AG09309 (cell line): ENCODE results near the gene NKAIN2.

Experiments used
- DNase-seq: peaks from one replicate; pipeline ENCODE4 v3.0.0-alpha.2; 2010; ENCODE audit warnings: low read depth
- H3K4me3 ChIP-seq: 2 replicates; pipeline ENCODE4 v1.5.1; 2011; ENCODE audit warnings: mild to moderate bottlenecking, low read depth, low read length, moderate library complexity; ENCODE audit not compliant: control insufficient read depth
- TF ChIP-seq, protein P1 (sequence below): IDR thresholded peaks from 2 replicates; pipeline ENCODE4 v1.5.1; 2011; ENCODE audit warnings: mild to moderate bottlenecking, low read depth, low read length, inconsistent platforms; ENCODE audit not compliant: insufficient read depth, control insufficient read depth; ENCODE audit errors: missing control alignments

NKAIN2 gene

DNA sequence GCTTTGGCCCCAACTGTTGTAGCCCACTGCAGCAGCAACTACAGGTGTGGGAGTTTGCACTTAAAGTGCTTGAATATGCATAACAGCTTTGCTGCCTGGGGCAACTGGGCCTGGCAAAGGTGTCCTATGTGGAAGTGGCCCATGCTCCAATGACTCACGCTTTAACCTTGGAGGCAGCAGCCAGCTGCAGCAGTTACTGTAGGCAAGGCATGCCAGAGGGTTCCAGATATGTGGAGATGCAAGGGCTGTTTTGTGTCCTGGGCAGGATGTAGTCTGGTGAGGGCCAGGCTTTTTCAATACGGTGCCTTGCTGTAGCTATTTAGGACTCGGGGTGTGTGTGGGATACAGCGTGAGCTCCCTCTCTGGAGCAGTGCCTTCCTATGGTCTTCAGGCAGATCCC is 150.3 kb downstream of the NKAIN2 start:
- DNase-seq: no peak
- TF ChIP-seq, protein P1, sequence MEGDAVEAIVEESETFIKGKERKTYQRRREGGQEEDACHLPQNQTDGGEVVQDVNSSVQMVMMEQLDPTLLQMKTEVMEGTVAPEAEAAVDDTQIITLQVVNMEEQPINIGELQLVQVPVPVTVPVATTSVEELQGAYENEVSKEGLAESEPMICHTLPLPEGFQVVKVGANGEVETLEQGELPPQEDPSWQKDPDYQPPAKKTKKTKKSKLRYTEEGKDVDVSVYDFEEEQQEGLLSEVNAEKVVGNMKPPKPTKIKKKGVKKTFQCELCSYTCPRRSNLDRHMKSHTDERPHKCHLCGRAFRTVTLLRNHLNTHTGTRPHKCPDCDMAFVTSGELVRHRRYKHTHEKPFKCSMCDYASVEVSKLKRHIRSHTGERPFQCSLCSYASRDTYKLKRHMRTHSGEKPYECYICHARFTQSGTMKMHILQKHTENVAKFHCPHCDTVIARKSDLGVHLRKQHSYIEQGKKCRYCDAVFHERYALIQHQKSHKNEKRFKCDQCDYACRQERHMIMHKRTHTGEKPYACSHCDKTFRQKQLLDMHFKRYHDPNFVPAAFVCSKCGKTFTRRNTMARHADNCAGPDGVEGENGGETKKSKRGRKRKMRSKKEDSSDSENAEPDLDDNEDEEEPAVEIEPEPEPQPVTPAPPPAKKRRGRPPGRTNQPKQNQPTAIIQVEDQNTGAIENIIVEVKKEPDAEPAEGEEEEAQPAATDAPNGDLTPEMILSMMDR: no peak
- H3K4me3 ChIP-seq: no peak overlapping the region

DNA sequence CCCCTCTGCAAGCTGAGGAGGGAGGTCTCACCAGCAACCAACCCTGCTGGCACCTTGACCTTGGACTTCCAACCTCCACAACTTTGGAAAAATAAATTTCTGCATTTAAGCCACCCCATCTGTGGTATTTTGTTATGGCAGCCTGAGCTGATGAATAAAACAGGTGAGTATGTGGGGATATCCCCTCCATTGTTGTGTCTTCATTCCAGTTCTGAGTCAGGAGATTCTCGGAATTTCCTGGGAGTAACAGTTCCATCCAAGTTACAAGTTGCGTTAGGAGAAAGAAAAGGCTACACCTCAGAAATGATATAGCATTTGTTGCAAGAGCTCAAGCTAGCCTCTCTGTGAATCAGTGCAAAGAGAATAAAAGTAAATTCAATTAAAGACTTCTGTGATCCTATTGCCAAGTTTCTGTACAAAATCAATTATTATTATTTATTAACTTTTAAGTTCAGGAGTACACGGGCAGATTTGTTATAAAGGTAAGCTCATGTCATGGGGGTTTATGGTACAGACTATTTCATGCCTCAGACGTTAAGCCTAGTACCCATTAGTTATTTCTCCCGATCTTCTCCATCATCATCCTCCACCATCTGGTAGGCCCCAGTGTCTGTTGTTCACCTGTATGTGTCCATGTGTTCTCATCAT is 153.0 kb downstream of the NKAIN2 start:
- TF ChIP-seq, protein P1: no peak
- no peak for DNase-seq
- no peak overlapping the region for H3K4me3 ChIP-seq

DNA sequence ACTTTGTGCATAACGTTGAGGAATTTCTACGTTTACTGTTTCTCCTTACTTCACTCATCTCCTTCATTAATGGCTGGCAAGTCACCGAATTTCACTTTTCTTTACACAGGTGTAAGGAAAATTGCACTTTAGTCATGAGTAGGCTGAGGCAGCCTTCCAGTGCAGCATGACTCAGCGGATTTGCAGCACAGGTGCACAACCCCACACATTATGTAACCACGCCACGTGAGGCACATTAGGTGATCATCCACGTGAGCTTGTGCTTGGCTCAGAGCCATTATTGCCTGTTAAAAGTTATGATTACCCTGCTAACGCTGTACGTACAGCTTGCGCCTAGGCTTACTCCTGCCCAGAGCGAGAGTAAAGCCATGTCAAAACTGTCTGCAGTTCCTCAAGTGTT is 158.8 kb downstream of the NKAIN2 start:
- TF ChIP-seq, protein P1: no peak
- no peak overlapping the region for H3K4me3 ChIP-seq
- DNase-seq: no peak

DNA sequence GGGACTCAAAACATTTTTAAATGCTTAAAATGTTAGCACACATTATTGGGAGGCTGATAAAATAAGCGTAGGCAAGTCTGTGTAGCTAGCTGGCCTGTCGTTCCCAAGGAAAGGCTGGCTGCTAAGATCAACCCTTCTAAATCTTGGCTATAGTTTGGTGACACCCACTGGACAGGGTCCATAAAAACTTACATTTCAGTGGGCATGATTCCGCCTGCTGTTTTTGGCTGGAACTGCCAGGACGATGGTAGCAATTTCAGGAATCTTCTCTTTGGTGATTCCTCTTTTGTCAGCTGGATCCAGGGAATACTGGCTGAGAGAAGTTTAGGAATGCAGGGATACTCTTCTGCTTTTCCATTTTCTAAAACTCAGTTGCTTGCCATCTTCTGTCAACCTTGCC is 162.2 kb downstream of the NKAIN2 start:
- TF ChIP-seq, protein P1: no peak
- no peak for DNase-seq
- no peak overlapping the region for H3K4me3 ChIP-seq

DNA sequence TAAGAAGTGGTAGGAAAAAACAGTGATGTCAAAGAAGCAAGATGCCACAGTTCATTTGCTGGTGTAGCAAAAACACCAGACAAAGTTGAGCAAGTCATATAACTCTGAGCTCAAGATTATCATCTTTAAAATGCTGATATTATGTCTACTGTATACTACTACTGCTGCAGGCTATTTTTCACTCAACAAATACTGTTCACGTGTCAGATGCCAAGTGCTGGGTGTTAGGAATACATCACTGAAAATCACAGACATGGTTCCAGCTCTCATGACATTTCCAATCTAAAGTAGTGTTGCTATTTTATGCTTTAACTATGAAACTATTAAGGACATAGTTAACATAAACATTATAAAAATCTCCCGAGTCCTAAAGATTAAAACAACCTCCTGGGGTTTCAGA is 163.0 kb downstream of the NKAIN2 start:
- no peak overlapping the region for H3K4me3 ChIP-seq
- TF ChIP-seq, protein P1: no peak
- DNase-seq: no peak

DNA sequence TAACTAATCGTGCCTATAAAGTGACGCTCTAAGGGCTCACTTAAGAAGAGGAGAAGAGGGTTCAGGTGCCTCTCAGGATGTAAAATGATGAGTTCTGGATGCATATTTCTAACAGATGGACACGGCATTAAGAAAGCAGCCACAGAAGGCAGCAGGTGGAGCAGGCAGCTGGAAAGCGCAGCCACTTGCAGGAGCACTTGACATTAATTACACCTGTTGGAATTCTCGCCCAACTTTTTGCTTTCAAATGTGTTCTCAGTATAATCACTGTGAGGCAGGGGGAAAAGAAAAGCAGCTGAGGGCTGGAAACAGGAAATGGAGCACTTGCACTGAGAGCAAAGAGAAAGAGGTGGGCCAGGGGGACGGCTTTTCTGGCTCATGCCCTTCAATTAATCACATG is 164.2 kb downstream of the NKAIN2 start:
- TF ChIP-seq, protein P1: no peak
- no peak overlapping the region for H3K4me3 ChIP-seq
- no peak for DNase-seq
